ENCODE measurements around the gene KCNK15. TPM values are rescaled to one million over a fixed set of nuclear protein-coding genes. Genes with fewer than 3 reads are reported as not detected.

Gene KCNK15
- total RNA-seq, 4 donors from 2014 or later = 0.54 TPM; not detected in 3

- no peaks in the 10 kb centered on the region for H3K36me3 ChIP-seq
- H3K4me1 ChIP-seq = no peaks in the 10 kb centered on the region
- DNase-seq = peak; percentile 52 to 79 (median 68)
- H3K9me3 ChIP-seq = no peaks in the 10 kb centered on the region
- H3K27me3 ChIP-seq = no peaks in the 10 kb centered on the region
- H3K27ac ChIP-seq = no peak overlapping the region
- H3K4me3 ChIP-seq = no peak overlapping the region
- TF ChIP-seq CTCF (IDR thresholded peaks at IDR 0.05) (peak; percentile 46 to 79 (median 70)), POLR2A (IDR thresholded peaks at IDR 0.05) (no peak)
These were observed 12.2 kb upstream of the KCNK15 start for GRCh38 chr20:44733341-44734069.

GRCh38 chr20:44734938-44735337 lies 10.7 kb upstream of the KCNK15 start:
- Histone ChIP-seq H3K9me3 (no peaks in the 10 kb centered on the region), H3K27ac (no peak overlapping the region), H3K4me1 (no peaks in the 10 kb centered on the region), H3K4me3 (no peak overlapping the region), H3K36me3 (no peaks in the 10 kb centered on the region), H3K27me3 (no peaks in the 10 kb centered on the region)
- no peak for DNase-seq
- TF ChIP-seq CTCF (IDR thresholded peaks at IDR 0.05) (peak in 2 of 6 experiments; percentile 6 to 28), POLR2A (IDR thresholded peaks at IDR 0.05) (no peak)

- Histone ChIP-seq H3K27me3 (no peaks in the 10 kb centered on the region), H3K9me3 (no peaks in the 10 kb centered on the region), H3K27ac (peak overlapping the region in 1 of 4 donors; percentile 33), H3K4me3 (peak overlapping the region in 1 of 4 donors; percentile 4), H3K36me3 (no peaks in the 10 kb centered on the region), H3K4me1 (no peaks in the 10 kb centered on the region)
- DNase-seq = no peak
- TF ChIP-seq CTCF (IDR thresholded peaks at IDR 0.05) (no peak), POLR2A (IDR thresholded peaks at IDR 0.05) (no peak)
These were observed 9.9 kb upstream of the KCNK15 start for GRCh38 chr20:44735816-44736169.

GRCh38 chr20:44736170-44737021 lies 9.3 kb upstream of the KCNK15 start:
- DNase-seq = peak in 2 of 3 donors; percentile 26 to 74
- H3K9me3 ChIP-seq = no peaks in the 10 kb centered on the region
- peak overlapping the region in 1 of 4 donors; percentile 33 for H3K27ac ChIP-seq
- peak overlapping the region in 1 of 4 donors; percentile 4 for H3K4me3 ChIP-seq
- H3K36me3 ChIP-seq = no peaks in the 10 kb centered on the region
- H3K27me3 ChIP-seq = no peaks in the 10 kb centered on the region
- TF ChIP-seq POLR2A (IDR thresholded peaks at IDR 0.05) = no peak
- no peak for TF ChIP-seq CTCF (IDR thresholded peaks at IDR 0.05)
- no peaks in the 10 kb centered on the region for H3K4me1 ChIP-seq

GRCh38 chr20:44737116-44737515 lies 8.5 kb upstream of the KCNK15 start:
- no peak for DNase-seq
- TF ChIP-seq CTCF (IDR thresholded peaks at IDR 0.05) (no peak), POLR2A (IDR thresholded peaks at IDR 0.05) (no peak)
- Histone ChIP-seq H3K4me1 (no peaks in the 10 kb centered on the region), H3K36me3 (no peaks in the 10 kb centered on the region), H3K4me3 (no peak overlapping the region), H3K9me3 (no peaks in the 10 kb centered on the region), H3K27me3 (no peaks in the 10 kb centered on the region), H3K27ac (no peak overlapping the region)

All from Peyer's patch (tissue), 4 donors.